Hepatocyte (in vitro differentiated cells): ENCODE data around the gene OTULINL. TPM values are rescaled to one million over a fixed set of nuclear protein-coding genes. Genes with fewer than 3 reads are reported as not detected.
A peak's percentile ranks its signal among the peaks of the same experiment; 100 is the strongest.

Source experiments
- DNase-seq: peaks from one replicate; pipeline ENCODE4 v3.0.0-alpha.2; 2016; ENCODE audit warnings: low spot score
- H2AFZ ChIP-seq: fragments of 200-600 bp; sonication (generic); 2 replicates; pipeline ENCODE4 v1.6.0; 2016; ENCODE audit warnings: antibody characterized with exemption, mild to moderate bottlenecking
- H3K27ac ChIP-seq: fragments of 200-600 bp; sonication (generic); 2 replicates; pipeline ENCODE4 v1.5.1; 2016; ENCODE audit warnings: mild to moderate bottlenecking
- H3K27me3 ChIP-seq: fragments of 200-600 bp; sonication (generic); 2 replicates; pipeline ENCODE4 v1.6.1; 2016
- H3K36me3 ChIP-seq: fragments of 200-600 bp; sonication (generic); replicated peaks from 2 replicates; pipeline ENCODE4 v1.5.1; 2016; ENCODE audit warnings: low read depth; ENCODE audit not compliant: insufficient read depth
- H3K4me1 ChIP-seq: fragments of 200-600 bp; sonication (generic); 2 replicates; pipeline ENCODE4 v1.5.1; 2016; ENCODE audit warnings: mild to moderate bottlenecking, moderate library complexity; ENCODE audit not compliant: insufficient read depth
- H3K4me2 ChIP-seq: fragments of 200-600 bp; sonication (generic); 2 replicates; pipeline ENCODE4 v1.6.0; 2016
- H3K4me3 ChIP-seq: fragments of 200-600 bp; sonication (generic); 2 replicates; pipeline ENCODE4 v1.5.1; 2016; ENCODE audit warnings: mild to moderate bottlenecking
- H3K79me2 ChIP-seq: fragments of 200-600 bp; sonication (generic); 2 replicates; pipeline ENCODE4 v1.6.0; 2017; ENCODE audit warnings: mild to moderate bottlenecking
- H3K9me2 ChIP-seq: fragments of 200-600 bp; sonication (generic); replicated peaks from 2 replicates; pipeline ENCODE4 v1.6.0; 2017; ENCODE audit warnings: mild to moderate bottlenecking; ENCODE audit not compliant: insufficient read depth
- H3K9me3 ChIP-seq: fragments of 200-600 bp; sonication (generic); 2 replicates; pipeline ENCODE4 v1.5.1; 2016; ENCODE audit warnings: low read depth, mild to moderate bottlenecking
- H4K20me1 ChIP-seq: fragments of 200-600 bp; sonication (generic); 2 replicates; pipeline ENCODE4 v1.6.0; 2016; ENCODE audit warnings: mild to moderate bottlenecking; ENCODE audit not compliant: insufficient read depth, poor library complexity, severe bottlenecking
- EZH2 ChIP-seq: fragments of 200-600 bp; sonication (generic); IDR thresholded peaks from 2 replicates; pipeline ENCODE4 v1.6.1; 2016; ENCODE audit warnings: antibody characterized with exemption, mild to moderate bottlenecking, borderline replicate concordance
- EZH2phosphoT487 ChIP-seq: fragments of 200-600 bp; sonication (generic); IDR thresholded peaks from one replicate; pipeline ENCODE4 v1.6.1; 2018; ENCODE audit warnings: antibody characterized with exemption, mild to moderate bottlenecking, low read depth, moderate library complexity; ENCODE audit not compliant: unreplicated experiment, severe bottlenecking
- WGBS: methylation state at CpG from one replicate; pipeline ENCODE4 v1.1.6; 2016; ENCODE audit warnings: low lambda C conversion rate; ENCODE audit errors: missing lambda C conversion rate; 5-methylcytosine and 5-hydroxymethylcytosine counted together
- polyA plus RNA-seq: library from polyadenylated mRNA; unstranded; fragments of >200 nt; fragmentation: Nextera tagmentation; extraction: Ambion mirVana; gene quantifications from 2 replicates; pipeline ENCODE4 v1.2.1, GENCODE V29; 2016
- total RNA-seq: library from RNA; depleted of rRNA; stranded (reverse); fragments of >200 nt; gene quantifications from 2 replicates; pipeline ENCODE4 v1.2.3, GENCODE V29; 2014
- TF ChIP-seq, protein P1 (sequence below): fragments of 200-600 bp; sonication (generic); IDR thresholded peaks from 2 replicates; pipeline ENCODE4 v1.5.1; 2016; ENCODE audit warnings: antibody characterized with exemption, mild to moderate bottlenecking; ENCODE audit not compliant: poor library complexity

Gene OTULINL
- total and polyA plus RNA-seq, 2 experiments from 2014 or later, result 25.4 to 35.4 TPM

DNA sequence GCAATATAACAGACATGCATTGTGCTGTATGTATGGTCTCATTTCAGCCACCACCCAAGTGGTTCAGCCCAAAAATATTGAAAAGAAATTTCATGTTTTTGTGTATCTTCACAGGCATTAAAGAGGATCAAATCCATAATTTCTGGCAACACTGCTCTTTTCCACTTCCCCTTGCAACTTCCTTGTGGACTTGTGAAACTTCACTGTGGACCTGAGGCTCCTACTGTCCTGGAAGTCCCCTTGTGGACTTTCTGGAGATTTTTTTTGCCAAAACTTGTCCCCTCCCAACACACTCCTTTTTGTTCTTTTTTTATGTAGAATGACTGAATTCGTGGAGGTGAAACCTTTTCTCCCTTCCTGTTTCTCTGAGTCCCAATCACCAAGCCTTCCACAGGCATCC is 14.3 kb downstream of the OTULINL start:
- Histone ChIP-seq H3K79me2 (peaks cover 36% of the 10 kb centered on the region), H3K4me1 (peaks cover 6% of the 10 kb centered on the region), H2AFZ (no peak overlapping the region), H3K27me3 (no peaks in the 10 kb centered on the region), H3K9me2 (no peaks in the 10 kb centered on the region), H4K20me1 (no peaks in the 10 kb centered on the region), H3K4me3 (no peak overlapping the region), H3K36me3 (no peaks in the 10 kb centered on the region), H3K27ac (peak overlapping the region; percentile 48), H3K9me3 (no peaks in the 10 kb centered on the region), H3K4me2 (no peak overlapping the region)
- TF ChIP-seq, protein P1, sequence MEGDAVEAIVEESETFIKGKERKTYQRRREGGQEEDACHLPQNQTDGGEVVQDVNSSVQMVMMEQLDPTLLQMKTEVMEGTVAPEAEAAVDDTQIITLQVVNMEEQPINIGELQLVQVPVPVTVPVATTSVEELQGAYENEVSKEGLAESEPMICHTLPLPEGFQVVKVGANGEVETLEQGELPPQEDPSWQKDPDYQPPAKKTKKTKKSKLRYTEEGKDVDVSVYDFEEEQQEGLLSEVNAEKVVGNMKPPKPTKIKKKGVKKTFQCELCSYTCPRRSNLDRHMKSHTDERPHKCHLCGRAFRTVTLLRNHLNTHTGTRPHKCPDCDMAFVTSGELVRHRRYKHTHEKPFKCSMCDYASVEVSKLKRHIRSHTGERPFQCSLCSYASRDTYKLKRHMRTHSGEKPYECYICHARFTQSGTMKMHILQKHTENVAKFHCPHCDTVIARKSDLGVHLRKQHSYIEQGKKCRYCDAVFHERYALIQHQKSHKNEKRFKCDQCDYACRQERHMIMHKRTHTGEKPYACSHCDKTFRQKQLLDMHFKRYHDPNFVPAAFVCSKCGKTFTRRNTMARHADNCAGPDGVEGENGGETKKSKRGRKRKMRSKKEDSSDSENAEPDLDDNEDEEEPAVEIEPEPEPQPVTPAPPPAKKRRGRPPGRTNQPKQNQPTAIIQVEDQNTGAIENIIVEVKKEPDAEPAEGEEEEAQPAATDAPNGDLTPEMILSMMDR, result no peak
- TF ChIP-seq EZH2, result no peak
- no peak for TF ChIP-seq EZH2phosphoT487
- 80% methylated on average over 1 of the region's 1 CpG for WGBS
- no peak for DNase-seq

DNA sequence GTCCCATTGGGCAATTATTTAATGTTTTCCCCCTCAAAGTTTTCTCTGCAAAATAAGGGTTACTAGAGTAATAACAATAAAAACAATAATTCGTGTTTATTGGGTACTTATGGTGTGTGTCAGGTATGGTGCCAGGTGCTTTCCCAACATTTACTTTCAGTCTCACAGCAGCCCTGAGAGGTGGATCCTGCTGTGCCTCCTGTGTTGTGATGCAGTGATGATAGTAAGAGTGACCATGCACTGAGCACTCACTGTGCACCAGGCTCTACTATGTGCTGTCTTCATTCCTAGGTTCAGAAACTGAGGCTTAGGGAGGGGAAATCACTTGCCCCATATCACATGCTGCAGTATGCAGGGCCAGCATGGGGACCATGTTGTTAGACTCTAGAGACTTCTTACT is 15.5 kb downstream of the OTULINL start:
- no peak for TF ChIP-seq EZH2phosphoT487
- TF ChIP-seq, protein P1, result no peak
- no peak for TF ChIP-seq EZH2

DNA sequence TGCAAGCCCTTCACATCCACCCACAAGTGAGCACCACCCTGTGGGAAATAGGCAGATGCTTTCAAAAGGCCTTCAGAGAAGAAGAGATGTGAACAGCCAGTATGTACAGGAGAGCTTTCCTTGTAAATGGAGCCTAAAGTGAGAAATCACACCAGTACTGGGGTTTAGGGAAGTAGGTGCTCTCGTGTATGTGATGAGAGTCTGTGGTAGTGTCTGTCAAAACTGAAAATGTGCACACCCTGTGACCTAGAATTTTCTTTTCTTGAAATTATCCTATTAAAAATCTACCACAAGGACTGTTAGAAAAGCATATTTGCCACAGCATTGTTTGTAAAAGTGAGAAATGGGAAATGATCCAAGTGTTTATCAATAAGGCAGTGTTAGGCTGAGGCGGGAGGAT is 16.6 kb downstream of the OTULINL start:
- Histone ChIP-seq H3K9me2 (no peaks in the 10 kb centered on the region), H4K20me1 (no peaks in the 10 kb centered on the region), H3K27me3 (no peaks in the 10 kb centered on the region), H3K4me3 (no peak overlapping the region), H2AFZ (no peak overlapping the region), H3K79me2 (peaks cover 23% of the 10 kb centered on the region), H3K4me2 (no peak overlapping the region), H3K9me3 (no peaks in the 10 kb centered on the region), H3K4me1 (peaks cover 6% of the 10 kb centered on the region), H3K27ac (no peak overlapping the region), H3K36me3 (no peaks in the 10 kb centered on the region)
- no peak for DNase-seq
- 88% methylated on average over 2 of the region's 2 CpGs for WGBS
- TF ChIP-seq EZH2phosphoT487, result no peak
- TF ChIP-seq, protein P1, result no peak
- no peak for TF ChIP-seq EZH2

More for the DNA sequence above, 15.5 kb downstream of the OTULINL start:
- no peaks in the 10 kb centered on the region for H3K27me3 ChIP-seq
- no peak for DNase-seq
- H3K79me2 ChIP-seq, result peaks cover 34% of the 10 kb centered on the region
- H2AFZ ChIP-seq, result no peak overlapping the region
- no peaks in the 10 kb centered on the region for H4K20me1 ChIP-seq
- H3K36me3 ChIP-seq, result no peaks in the 10 kb centered on the region
- H3K9me3 ChIP-seq, result no peaks in the 10 kb centered on the region
- 78% methylated on average over 1 of the region's 1 CpG for WGBS
- H3K9me2 ChIP-seq, result no peaks in the 10 kb centered on the region
- no peak overlapping the region for H3K27ac ChIP-seq
- H3K4me2 ChIP-seq, result no peak overlapping the region
- H3K4me3 ChIP-seq, result no peak overlapping the region
- H3K4me1 ChIP-seq, result peaks cover 6% of the 10 kb centered on the region

DNA sequence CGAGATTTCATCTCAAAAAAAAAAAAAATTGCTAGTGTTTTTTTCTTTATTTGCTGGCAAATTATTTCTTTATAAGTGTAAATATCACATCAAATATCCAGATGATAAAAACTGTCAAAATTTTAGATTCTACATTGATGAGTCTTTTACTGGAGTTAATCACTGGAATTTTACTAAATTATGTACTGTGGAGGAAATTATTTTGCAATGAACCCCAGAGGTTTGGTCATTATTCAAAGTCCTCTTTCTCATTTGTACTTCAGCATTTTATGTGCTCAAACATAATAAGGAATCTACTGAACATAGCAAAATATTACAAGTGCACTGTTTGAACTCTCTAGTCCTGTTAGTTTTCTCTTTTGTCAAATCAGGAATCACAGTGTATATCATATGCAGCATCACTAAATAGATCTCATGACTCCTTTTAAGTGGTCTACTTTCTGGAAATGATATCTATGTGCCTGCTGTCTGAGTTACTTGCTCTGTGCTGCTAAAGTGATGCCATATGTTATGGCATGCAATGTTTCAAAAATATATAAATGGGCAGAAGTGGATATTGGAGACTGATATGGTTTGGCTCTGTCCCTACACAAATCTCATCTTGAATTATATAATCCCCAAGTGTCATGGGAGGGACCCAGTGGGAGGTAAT is 18.0 kb downstream of the OTULINL start:
- H3K36me3 ChIP-seq, result no peaks in the 10 kb centered on the region
- no peak overlapping the region for H3K4me3 ChIP-seq
- TF ChIP-seq, protein P1, result no peak
- no peak for TF ChIP-seq EZH2
- no peak for TF ChIP-seq EZH2phosphoT487
- H3K9me3 ChIP-seq, result no peaks in the 10 kb centered on the region
- DNase-seq, result no peak
- 81% methylated on average over 1 of the region's 1 CpG for WGBS
- H3K27ac ChIP-seq, result no peak overlapping the region
- peaks cover 2% of the 10 kb centered on the region for H3K4me1 ChIP-seq
- no peaks in the 10 kb centered on the region for H4K20me1 ChIP-seq
- H2AFZ ChIP-seq, result no peak overlapping the region
- no peaks in the 10 kb centered on the region for H3K27me3 ChIP-seq
- no peak overlapping the region for H3K4me2 ChIP-seq
- H3K9me2 ChIP-seq, result no peaks in the 10 kb centered on the region
- H3K79me2 ChIP-seq, result peaks cover 13% of the 10 kb centered on the region
